Esophagus muscularis mucosa (tissue), 4 donors: ENCODE results near the gene MAP1A. TPM values are rescaled to one million over a fixed set of nuclear protein-coding genes. Genes with fewer than 3 reads are reported as not detected.

Source experiments
- total RNA-seq, 4 donors: library from RNA; depleted of rRNA; stranded (reverse); fragments of >200 nt; gene quantifications; one replicate each; pipeline versions ENCODE4 v1.1.0 to v1.2.1, GENCODE V29; 2016

Gene MAP1A
- total RNA-seq, 4 donors from 2014 or later = 30.0 to 59.5 (median 37.4) TPM

Other genes with a start within 250 kb of the MAP1A start
- gene TGM7, start 215.4 kb upstream of the MAP1A start, total RNA-seq = not detected
- gene LCMT2, start 187.0 kb upstream of the MAP1A start, total RNA-seq = 1 to 10 TPM; 5.4 to 9.3 (median 7.1) TPM
- gene ZSCAN29, start 146.6 kb upstream of the MAP1A start, total RNA-seq = 10 to 100 TPM; 17.4 to 34.6 (median 21.5) TPM
- 10 to 100 TPM in 3 of 4 donors, 1 to 10 TPM in 1; 9.3 to 17.0 (median 14.1) TPM for gene TUBGCP4, start 146.5 kb upstream of the MAP1A start, total RNA-seq
- gene TP53BP1, start 24.5 kb upstream of the MAP1A start, total RNA-seq = 10 to 100 TPM; 24.7 to 29.9 (median 27.0) TPM
- gene PPIP5K1, start 72.6 kb downstream of the MAP1A start, total RNA-seq = 10 to 100 TPM in 3 of 4 donors, 1 to 10 TPM in 1; 9.8 to 73.4 (median 23.3) TPM
- gene CKMT1B, start 76.4 kb downstream of the MAP1A start, total RNA-seq = 1 to 10 TPM in 2 of 4 donors, under 1 TPM in 2; 0.13 to 2.2 (median 0.87) TPM
- gene STRC, start 101.2 kb downstream of the MAP1A start, total RNA-seq = under 1 TPM in 2 of 4 donors, not detected in 2; under 0.01 to 0.06 TPM
- 1 to 10 TPM in 2 of 4 donors, under 1 TPM in 2; 0.66 to 2.8 (median 1.4) TPM for gene CATSPER2, start 131.2 kb downstream of the MAP1A start, total RNA-seq
- gene CKMT1A, start 176.3 kb downstream of the MAP1A start, total RNA-seq = under 1 TPM in 1 of 4 donors, not detected in 3; 0.17 TPM
- gene PDIA3, start 228.8 kb downstream of the MAP1A start, total RNA-seq = 100 to 1,000 TPM in 2 of 4 donors, 10 to 100 TPM in 2; 70.6 to 256 (median 101) TPM